HG03103 (cell line): ENCODE data around the gene ZNF467.

Experiments used
- ATAC-seq: cut with Tn5 transposase; IDR thresholded peaks from one replicate; pipeline ENCODE4 v1.9.1; 2021; ENCODE audit warnings: low read depth; ENCODE audit not compliant: unreplicated experiment

ZNF467 gene

DNA sequence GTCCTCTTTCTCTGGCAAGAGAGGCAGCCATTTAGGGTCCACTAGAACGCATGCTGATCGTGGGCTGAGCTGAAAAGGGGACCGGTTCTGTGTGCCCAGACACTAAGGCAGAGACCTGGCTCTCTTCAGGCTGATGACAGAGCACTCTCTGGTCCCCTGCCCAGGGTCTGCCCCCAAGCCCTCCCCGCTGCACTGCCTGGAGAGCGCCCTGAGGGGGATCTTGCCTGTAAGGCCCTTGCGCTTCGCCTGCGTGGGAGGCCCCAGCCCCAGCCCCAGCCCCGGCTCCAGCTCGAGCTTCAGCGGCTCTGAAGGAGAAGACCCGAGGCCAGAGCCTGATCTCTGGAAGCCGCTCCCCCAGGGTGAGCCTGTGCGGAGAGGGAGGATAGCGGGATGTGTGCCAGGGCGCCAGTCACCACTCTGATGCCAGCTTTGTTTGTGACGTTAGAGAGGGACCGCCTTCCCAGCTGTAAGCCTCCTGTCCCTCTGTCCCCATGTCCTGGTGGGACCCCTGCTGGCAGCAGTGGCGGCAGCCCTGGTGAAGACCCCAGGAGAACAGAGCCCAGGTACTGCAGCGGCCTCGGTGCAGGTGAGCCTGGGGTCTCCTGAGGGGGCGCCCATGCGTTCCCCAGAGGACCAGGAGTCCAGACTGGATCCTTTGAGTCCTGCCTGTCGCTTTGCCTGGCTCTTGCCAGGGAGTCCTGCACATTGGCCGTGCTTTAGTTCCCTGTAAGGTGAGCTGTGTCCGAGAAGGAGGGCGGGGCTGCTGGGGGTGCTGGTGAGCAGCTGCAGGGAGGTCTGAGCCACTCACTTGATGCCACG lies 43.2 kb downstream of the ZNF467 start:
- no peak for ATAC-seq

DNA sequence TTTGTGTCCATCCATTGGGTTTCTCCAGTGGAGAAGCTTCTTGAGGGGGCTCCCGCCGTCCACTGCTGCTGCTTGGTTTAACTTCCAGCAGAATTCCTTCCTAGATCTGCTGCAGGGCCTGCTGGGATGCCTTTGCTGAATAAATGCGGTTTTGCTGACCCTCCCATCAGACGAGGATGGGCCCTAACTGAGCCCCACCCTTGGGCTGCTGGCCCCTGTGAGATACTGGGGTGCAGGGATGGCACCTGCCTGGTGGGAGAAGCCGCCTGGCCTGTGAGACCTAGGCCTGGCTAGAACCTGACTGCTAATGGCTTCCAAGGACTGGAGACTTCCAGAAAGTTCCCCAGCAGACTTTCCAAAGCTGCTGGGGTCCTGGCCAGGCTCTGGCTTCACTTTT lies 43.8 kb downstream of the ZNF467 start:
- ATAC-seq, result no peak

DNA sequence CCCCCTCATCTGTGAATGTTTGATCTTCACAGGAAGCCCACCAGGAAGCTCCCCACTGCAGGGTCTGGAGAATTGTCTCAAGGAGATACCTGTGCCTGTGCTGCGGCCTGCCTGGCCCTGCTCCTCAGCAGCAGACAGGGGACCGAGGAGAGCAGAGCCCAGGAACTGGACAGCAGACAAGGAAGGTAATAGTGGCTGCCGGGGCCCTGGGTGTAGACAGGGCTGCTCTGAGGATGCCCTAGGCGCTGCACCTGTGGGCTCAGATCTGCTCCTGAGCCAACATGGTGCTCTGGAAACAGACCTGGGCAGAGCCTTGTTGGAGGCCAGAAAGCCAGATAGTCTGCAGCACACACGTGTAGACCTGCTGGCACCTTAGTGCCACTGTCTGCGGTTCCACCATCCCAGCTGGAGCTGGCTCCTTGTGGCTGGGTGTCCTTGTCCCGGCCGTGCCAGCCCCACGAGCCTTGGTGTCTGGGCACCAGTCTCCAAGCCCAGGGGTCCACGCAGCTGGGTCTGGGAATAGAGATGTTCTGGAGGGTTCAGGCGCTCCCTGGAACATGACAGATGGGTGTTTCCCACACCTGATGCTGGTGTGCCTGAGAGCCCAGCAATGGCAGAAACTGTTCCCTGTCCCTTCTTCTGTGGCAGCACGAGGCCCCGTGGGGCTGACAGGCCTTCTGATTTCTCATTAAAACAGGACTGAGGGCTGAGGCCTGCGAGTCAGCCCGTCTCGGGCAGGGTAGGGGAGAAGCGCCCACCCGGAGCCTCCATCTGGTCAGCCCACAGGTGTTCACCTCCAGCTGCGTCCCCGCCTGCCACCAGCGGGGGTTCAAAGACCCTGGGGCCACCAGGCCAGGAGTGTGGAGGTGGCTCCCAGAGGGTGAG lies 44.7 kb downstream of the ZNF467 start:
- no peak for ATAC-seq

DNA sequence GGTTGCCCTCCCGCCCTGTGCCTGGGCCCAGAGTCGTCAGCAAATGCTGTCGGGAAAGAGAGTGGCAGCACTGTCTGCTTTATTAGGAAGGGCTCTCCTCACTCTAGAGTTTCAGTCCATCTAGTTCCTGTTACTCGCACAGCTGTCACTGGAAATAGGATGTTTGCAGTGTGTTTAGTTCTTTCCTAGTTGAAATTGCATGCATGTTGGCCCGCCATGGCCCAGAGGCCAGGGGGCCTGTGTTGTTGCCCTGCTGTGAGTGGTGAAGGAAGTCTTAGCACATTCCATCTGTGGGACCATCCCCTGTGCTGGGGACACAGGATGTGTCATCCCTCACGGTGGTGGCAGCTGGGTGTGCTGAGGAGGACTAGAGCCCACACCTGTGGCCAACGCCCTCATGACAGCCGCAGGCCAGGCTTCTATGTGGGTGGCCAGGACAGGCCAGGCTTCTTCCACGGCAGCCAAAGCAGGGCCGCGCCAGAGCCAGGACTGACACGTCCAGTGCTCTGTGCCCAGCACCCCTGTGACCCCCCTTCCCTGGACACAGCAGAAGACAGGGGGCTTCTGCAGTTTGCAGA lies 45.4 kb downstream of the ZNF467 start:
- ATAC-seq, result no peak

DNA sequence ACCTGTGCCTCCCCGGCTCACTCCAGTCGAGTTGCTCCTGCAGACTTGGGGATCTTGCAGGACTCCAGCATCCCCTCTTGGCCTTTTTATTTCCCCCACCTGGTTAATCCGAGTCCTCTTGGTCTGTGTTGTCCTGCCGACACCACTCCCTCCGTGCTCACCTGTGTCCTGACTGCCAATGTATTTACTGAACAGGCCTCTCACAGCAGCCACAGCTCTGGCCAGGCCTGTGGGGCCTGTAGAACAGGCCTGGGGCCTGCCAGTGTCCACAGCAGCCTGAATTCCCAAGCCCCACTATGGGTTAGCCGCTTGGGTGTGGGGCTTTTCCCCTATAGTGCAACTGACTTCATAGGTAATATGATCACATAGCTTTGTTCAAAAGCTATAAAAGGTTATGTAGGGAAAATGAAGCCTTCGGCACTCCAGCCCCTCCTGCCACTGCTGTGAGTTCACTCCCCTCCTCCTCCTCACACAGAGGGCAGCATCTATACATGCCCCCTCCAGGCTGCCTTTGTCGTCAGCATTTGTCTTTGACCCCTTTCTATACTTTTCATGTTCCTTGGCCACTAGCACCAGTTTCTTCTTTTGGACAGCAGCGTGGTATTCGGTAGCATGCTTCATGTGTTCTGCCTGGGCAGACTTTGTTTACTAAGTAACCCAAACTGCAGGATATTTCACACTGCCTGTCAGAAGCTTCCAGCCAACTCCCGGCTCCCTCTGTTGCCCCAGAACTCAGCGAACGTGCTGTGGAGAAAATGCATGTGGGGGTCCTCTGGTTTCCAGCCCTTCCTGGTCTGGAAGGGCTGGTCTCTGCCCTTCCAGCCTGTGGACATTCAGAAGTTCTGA lies 46.1 kb downstream of the ZNF467 start:
- ATAC-seq, result no peak

DNA sequence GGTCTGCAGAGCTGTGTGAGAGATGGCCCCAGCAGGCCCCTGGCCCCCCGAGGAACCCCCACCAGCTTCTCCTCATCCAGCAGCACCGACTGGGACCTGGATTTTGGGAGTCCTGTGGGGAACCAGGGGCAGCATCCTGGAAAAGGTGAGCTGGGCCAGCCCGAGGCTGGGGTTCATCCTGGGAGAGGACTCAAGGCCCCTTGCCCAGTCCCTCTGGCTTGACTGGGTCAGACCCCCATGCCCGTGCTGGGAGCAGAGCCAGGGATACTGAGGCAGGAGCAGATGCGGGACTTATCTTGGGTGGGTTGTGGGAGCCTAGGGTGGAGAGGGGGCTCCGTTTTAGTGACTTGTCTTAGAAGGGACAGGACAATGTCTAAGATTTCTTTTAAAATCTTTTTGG lies 47.5 kb downstream of the ZNF467 start:
- no peak for ATAC-seq

DNA sequence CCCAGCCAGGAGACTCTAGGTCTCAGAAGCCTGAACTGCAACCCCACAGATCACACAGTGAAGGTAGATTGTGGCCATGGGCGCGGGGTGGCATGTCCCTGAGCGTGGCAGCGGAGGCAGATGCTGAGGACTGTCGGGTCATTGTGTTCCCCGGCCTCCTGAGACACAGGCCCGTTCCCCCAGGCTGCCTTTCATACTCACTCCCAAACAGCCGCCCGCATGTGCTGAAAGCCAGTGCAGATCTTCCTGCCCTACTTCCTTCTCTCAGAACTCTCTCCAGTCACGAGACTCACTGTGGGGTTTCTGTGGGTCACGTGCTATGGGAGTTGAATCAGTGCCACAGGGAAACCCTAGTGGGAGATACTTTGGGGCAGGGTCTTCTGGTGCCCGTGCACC lies 48.0 kb downstream of the ZNF467 start:
- no peak for ATAC-seq

DNA sequence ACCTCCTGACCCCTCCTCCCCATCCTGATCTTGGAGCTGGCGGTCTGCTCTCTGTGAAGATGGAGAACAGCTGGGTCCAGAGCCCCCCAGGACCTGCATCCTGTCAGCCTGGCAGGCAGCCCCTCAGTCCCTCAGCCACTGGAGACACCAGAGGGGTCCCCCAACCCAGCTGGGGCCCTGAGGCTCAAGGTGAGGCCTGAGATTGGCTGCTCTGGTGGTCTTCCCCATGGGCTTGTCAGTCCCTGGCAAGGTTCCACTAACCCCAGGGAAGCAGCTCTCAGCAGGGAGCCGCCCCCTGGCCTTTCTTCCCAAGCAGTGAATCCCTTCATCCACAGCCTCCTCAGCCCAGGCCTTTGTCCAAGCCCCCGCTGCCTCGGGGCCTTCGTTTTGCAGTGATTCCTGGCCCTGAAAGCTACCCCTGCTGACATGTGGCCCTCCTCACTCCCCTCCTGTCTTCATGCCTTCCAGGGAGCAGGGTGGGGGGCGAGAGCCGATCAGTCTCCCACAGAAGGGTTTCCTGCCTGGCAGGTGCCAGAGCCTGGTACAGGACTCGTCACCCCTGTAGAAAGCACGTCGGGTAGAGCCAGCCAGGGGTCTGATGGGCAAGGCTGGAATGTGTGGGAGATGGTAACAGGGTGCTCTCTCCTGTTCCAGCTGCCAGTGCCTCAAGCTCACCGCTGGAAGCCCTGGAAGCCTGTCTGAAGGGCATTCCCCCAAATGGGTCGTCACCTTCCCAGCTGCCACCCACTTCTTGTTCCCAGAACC lies 48.5 kb downstream of the ZNF467 start:
- ATAC-seq, result no peak

DNA sequence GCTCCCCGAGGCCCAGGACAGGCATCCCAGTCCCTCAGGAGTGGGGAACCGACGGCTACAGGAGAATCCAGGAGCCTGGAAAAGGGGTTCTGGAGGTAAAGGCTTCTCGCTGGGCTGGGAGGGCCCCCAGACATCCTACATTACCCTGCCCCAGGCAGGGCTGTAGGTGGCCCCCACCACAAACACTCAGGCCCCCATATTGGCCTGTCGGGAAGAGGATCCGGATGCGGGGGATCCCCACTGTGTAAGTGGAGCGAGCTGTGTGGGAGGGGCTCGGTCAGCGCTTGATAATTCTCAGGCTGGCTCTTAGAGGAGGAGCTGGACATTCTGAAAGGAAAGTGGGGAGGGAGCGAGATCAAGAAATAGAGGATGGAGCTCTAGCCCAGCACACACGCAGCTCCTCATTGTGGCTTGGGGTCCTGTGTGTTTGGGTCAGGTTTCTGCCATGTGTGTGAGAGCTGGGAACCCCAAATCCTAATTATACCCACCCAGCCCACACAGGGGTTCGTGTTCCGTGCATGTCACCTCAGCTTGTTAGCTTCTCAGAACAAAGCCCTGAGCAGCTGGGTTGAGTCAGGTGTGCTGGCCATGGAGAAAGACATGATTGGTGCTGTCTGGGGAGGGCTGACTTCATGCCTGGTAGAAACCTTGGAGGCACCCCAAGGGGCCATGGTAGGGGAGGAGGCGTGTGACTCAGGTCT lies 49.4 kb downstream of the ZNF467 start:
- ATAC-seq, result no peak

DNA sequence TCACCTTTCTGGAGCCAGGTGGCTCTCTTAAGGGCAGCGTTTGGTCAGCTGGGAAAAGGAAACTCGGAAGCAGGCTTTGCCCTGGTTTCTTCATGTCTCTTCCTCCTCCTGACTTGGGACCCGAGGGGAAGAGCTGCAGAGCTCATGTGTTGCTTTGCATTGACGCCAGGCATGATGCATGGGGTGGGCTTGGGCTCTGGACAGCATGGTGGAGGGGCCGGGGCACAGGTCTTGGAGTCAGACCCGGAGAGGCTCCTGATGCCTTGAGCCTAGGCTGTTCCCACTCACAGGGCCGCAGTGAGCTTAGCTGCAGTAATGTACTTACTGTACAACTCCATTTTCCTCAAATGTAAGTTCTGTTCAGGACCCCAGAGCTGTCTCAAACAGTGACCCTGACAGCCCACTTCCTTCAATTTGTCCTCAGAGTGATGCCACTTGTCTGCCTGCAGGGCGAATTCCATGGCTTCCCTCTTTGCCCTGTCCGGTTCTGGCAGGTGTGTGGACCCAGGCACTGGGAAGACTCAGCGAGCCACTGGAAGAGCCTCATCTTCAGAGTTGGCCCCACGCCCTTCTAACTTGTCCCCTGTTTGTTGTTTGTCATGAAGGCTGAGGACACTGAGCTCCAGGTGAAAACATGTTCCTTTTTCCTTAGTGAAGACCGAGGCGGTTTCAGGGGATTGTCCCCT lies 50.2 kb downstream of the ZNF467 start:
- ATAC-seq, result no peak

DNA sequence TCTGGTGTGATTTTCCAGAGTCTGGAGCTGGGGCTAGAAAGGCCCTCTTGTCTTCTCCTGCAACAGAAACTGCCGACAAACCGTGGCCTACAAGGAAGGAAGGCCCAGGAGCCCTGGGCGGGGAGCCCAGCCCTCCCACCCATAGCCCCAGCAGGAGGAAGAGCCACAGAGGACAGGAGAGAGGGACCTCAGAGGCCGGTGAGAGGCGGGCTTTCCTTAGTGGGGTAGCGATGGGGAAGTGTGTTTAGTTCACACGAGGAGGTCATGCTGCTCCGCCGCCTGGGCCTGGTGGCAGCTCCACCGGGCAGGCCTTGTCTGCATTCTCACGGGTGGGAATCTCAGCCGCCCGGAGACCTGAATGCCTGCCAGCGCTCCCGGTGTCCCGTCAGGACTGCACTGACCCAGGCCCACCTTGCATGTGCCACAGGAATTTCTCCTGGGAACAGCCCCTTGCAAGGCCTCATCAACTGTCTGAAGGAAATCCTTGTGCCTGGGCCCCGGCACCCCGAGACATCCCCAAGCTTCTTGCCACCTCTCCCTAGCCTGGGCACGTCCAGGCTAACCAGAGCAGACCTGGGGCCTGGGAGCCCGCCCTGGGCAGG lies 50.9 kb downstream of the ZNF467 start:
- ATAC-seq, result no peak

DNA sequence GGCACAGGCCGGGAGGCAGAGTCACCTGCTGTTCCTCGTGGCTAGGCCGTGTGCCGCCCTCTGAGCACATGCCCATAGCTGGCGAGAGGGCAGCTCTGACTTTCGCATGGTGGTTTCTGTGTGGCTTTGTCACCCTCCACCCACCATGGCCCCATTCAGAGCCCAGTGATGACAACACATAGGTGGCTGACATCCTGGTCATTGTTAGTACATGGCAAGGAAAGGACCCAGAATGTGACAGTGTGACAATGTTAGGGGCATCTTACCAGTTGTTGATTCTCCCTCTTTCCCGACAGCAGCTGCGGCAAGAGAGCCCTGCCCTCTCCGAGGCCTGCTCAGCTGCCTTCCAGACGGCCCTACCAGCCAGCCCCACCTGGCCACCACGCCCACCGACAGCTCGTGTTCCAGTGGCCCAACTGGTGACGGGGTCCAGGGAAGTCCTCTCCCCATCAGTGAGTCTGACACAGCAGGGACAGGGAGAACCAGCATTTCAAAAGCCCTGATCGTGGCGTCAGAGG lies 52.2 kb downstream of the ZNF467 start:
- ATAC-seq, result no peak

DNA sequence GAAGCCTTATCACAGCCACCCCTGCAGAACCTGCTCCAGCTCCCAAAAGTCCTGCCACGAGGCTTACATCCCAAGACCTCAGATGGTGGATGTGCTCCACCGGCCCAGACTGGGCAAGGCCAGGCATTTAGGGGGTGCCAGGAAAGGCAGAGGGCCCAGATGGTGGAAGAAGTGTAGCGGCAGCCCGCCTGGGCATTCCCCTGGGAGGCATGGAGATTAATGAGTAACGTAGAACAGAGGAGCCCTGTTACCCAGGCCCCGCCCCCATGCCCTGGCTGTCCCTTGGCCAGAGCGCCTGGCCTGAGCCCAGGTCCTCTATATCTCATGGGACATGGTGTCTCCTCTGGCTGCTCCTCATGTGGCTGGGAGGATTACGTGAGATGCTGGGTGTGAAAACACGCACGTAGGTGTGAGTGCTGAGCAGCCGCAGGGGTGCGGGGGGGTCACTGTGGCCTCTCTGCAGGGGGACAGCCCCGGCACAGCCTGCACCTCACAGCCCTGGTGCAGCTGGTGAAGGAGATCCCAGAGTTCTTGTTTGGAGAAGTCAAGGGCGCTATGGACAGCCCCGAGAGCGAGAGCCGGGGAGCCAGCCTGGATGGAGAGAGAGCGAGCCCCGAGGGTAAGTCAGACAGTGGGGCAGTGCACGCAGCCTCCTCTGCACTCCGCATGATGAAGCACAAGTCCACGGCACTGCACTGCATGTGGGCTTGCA lies 52.9 kb downstream of the ZNF467 start:
- ATAC-seq, result no peak

DNA sequence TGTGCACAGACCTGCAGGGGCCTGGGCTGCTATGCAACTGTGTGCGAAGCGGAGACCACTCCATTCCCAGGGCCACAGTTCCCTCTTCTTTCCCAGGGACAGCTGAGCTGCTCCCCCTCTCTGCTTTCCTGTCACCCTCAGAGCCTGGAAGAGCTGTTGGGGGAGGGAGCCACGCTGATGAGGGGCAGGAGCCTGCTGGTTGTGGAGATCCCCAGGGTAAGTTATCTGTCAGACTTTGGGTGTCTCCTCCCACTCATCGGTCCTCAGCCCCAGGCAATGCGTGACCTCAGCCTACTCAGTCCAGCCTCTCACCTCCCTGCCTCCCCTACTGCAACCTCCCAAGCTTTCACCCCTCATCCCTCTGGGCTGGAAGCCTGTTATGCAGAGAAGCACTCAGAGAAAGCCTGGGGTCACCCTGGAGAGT lies 53.5 kb downstream of the ZNF467 start:
- no peak for ATAC-seq

DNA sequence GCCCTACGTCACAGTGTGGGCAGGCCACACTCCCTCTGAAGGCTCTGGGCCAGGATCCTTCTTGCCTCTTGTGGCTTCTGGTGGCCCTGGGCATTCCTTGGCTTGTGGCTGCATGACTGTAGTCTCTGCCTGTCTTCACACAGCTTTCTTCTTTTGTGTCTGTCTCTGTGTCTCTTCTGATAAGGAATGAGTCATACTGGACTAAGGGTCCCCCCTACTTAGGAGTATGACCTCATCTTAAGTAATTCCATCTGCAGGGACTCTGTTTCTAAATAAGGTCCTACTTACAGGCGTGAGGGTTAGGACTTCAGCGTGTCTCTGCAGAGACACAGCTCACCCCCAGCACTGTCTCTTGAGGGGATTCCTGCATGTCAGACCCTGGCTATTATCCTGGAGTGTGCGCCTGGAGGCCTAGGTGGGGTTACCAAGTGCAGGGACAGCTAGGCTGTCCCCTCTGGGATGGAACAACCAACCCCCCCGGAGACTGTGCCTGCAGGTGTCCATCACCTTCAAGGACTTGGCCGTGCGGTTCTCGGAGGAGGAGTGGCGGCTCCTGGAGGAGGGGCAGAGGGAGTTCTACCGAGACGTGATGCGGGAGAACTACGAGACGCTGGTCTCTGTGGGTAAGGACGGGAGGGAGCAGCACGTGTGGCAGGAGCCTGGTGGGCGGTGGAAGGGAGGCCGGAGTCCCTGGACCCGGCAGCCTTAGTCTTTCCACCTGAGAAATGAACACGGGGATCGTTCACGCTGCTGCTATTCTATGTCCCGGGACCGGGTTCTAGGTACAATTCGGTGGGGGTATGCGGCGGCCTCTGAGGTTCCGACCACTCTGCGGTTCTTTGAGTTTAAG lies 54.1 kb downstream of the ZNF467 start:
- ATAC-seq, result no peak

DNA sequence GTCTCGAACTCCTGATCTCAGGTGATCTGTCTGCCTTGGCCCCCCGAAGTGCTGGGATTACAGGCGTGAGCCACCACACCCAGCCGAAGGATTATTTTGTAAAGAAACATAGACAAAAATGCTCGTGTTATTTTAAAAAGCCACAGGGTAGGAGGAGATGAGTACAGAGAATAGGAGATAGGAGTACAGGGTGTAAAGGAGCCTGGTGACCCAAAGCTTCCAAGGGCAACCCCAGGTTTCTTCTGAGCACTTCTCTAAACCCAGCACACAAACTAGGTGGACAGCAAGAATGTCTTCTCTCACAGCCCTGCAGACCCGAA lies 54.7 kb downstream of the ZNF467 start:
- ATAC-seq, result no peak

DNA sequence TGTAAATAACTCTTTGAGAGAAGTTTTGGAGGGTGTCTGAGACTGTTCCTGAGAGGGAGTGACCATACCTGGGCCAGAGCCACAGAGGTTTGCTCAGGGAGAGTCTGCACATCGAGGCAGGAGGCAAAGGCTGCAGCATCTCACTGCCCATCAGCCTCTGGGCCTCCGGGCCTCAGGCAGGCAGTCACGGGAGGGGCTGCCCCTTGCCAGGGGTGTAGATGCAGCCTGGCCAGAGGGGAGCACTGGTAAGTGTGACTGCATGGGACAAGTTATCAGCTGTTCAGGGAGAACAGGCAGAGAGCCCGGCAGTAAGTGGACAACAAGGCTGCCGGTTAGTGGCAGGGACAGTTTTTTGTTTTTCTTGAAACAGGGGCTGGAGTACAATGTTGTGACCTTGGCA lies 55.9 kb downstream of the ZNF467 start:
- ATAC-seq, result no peak
